ENCODE data around the gene TSR3.
A peak's percentile ranks its signal among the peaks of the same experiment; 100 is the strongest.

Gene TSR3

GRCh38 chr16:1350691-1351090, 987 bp downstream of the TSR3 start:
- DNase-seq: no peak

- DNase-seq: no peak
Measured at GRCh38 chr16:1349951-1350350, 1.7 kb downstream of the TSR3 start.

GRCh38 chr16:1349351-1349750, 2.3 kb downstream of the TSR3 start:
- DNase-seq: no peak

GRCh38 chr16:1348926-1349325, 2.8 kb downstream of the TSR3 start:
- no peak for DNase-seq

DNA sequence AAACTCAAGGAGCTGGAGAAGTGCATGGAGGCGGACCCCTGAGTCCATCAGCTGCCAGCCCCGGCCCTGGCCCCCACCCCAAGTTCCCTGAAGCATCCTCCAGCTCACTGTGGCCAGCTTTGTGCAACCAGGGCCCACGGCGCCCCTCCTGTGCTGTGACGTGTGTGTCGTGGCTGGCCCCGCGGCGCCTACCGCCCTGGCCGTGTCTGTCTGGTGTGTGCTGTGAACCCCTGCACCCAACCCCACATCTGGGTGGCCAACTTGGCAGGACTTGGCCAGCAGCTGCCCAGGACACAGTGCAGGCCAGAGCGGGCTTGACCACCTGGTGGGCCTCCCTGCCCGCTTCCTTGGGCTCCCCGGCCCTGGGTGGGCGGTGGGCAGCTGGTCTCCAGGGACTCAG, 3.2 kb downstream of the TSR3 start:
- no peak for DNase-seq

DNA sequence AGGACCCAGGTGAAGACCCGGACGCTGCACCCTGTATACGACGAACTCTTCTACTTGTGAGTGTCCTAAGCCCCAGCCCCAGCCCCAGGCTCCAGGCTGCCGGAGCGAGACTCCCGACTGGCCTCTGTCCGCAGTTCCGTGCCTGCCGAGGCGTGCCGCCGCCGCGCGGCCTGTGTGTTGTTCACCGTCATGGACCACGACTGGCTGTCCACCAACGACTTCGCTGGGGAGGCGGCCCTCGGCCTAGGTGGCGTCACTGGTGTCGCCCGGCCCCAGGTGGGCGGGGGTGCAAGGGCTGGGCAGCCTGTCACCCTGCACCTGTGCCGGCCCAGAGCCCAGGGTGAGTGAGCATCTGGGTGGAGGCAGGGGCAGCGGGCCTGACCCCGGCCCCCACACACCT, 3.7 kb downstream of the TSR3 start:
- DNase-seq: no peak

GRCh38 chr16:1347286-1347855, 4.3 kb downstream of the TSR3 start:
- DNase-seq: no peak

DNA sequence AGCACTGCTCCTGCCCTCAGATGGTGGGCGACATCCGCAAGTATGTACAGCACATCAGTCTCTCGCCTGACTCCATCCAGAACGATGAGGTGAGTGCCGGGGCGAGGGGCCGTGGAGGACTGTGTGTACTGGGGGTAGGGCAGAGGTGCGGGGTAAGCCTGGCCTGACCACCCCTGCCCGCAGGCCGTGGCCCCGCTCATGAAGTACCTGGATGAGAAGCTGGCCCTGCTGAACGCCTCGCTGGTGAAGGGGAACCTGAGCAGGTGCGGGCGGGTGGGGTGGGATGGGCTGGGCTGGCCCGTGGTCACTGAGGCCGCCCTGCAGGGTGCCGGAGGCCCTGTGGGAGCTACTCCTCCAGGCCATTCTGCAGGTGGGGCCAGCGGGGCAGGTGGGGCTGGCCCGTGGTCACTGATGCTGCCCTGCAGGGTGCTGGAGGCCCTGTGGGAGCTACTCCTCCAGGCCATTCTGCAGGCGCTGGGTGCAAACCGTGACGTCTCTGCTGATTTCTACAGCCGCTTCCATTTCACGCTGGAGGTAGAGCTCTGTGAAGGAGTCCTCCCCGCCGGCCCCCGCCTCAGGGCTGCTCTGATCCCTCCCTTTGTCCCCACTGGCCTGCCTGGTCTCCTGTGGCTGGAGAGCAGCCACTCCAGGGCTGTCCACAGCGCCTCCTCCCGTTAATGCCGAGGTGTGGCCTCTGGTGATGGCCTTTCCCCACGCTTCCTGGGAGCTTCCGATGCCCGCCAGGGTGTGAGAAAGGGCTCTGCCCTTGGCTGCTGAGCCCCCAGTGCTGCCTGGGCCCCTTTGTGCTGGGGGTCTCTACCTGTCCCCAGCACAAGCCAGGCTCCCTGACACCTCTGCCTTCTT, 5.0 kb downstream of the TSR3 start:
- no peak for DNase-seq

- DNase-seq: no peak
Measured at GRCh38 chr16:1345651-1346421, 5.8 kb downstream of the TSR3 start.

- DNase-seq: no peak
Measured at GRCh38 chr16:1345087-1345486, 6.6 kb downstream of the TSR3 start.

DNA sequence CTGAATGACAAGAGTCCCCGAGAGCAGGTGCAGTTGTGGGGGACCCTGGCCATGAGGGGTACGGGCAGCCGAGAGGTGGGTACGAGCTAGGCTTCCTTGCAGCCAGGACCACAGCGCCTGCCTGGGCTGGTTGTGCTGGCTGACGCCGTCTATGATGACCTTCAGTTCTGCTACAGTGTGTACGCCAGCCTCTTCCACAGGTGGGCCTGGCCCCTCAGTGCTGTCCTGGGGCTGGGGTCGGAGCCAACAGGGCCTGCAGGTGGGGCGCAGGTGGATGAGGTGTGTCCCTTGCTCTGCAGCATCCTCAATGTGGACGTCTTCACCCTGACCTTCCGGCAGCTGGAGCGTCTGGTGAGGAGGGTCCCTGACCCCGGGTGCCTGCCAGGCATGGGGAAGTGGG, 7.2 kb downstream of the TSR3 start:
- DNase-seq: no peak

DNA sequence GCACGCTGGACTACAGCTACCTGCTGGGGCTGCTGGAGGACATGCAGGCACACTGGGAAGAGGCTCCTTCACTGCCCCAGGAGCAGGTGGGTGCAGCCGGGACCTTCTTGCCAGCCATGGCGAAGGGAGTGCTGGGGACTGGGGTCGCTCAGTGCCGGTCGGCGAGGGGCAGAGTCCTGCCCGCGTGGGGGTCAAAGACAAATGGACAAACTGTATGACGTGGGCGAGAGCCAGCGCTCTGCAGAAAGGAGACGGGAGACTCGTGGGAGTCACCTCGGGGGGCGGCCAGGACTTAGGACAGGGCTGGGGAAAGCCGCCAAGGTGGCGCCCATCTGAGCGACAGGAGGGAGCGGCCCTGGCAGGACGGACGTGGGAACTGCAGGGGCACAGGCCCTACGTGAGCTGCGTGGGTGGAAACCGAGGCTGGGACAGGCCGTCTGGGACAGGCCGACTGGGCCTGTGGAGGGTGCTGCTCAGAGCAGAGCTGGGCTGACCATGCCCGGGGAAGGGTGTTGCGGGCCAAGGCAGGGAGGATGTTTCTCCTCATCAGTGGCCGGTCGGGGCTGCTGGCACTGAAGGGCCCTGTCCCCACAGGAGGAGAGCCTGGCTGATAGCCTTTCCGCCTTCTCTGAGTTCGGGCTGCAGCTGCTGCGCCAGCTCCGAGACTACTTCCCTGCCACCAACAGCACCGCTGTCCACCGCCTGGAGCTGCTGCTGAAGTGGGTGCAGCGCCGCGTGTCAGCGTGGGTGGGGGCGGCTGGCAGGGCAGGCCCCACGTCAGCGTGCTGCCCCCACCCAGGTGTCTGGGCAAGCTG, 8.0 kb downstream of the TSR3 start:
- no peak for DNase-seq

GRCh38 chr16:1342526-1343427, 8.9 kb downstream of the TSR3 start:
- peak; percentile 94 for DNase-seq

GRCh38 chr16:1341495-1342420, 9.9 kb downstream of the TSR3 start:
- no peak for DNase-seq

- no peak for DNase-seq
Measured at GRCh38 chr16:1340730-1341494, 10.8 kb downstream of the TSR3 start.

DNA sequence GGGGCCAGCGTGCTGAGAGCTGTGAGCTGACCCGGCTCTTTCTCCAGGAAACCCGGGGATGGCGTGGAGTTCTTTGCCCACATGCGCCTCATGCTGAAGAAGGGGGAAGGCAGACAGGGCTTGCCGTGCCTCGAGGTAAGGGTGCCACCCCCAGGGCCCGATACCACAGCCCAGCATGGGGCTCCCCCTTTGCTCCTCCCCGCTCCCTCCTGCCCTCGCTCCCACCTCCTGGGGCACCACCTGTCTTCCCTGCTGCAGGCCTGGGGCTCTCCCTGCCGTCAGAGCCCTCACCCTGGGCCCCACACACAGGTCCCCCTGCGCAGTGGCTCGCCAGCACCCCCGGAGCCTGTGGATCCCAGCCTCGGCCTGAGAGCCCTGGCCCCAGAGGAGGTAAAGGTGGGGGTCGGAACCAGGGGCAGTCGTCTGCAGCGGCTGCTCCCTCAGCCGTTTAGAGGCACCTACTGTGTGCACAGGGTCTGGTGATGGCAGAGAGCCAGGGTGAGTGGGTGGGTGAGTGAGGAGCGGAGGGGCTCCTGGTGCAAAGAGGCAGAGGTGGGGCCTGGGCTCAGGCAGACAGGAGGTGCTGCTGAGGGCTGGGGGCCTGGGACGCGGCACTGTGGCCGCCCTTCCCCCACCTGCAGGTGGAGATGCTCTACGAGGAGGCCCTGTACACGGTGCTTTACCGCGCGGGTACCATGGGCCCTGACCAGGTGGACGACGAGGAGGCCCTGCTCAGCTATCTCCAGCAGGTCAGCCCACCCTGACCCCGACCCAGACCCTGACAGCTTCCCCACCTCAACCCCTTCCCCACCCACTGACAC, 12.6 kb downstream of the TSR3 start:
- DNase-seq: no peak

- no peak for DNase-seq
Measured at GRCh38 chr16:1338119-1338730, 13.5 kb downstream of the TSR3 start.

DNA sequence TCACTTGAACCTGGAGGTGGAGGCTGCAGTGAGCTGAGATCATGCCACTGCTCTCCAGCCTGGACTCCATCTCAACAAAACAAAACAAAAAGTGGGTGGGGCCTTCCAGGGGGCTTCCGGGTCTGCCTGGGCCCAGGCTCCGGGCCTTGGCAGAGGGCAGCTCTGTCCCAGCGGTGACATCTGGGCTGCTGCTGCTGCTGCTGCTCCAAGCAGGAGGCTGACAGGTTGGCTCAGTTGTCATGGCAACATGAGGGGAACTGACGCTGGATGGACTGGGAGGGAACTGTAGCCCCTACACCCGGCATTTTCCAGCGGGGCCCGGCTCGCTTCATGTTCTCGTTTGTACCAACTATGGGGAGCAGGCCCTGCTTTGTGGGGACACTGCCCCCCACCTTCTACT, 14.2 kb downstream of the TSR3 start:
- no peak for DNase-seq

DNA sequence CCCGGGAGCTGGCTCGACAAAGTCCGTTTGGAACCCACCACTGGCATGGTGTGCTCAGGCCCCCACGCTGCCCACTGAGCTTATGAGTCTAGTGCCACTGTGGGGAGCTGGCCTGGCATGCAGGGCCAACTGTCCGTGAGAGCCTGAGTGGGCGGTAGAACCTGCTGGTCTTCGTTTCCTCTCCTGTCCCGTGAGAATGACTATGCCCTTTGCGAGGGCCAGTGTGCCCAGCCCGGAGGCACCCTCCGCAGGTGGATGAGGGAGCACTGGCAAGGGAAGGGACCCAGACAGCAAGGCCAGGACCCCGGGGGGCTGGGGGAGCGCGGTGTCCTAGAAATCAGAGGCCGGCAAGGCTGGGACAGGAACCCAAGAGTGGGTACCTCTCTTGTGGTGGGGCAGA, 15.1 kb downstream of the TSR3 start:
- DNase-seq: no peak
